Fibroblast of skin of scalp (primary cell): Measurements from ENCODE around the gene CASP1. TPM values are rescaled to one million over a fixed set of nuclear protein-coding genes. Genes with fewer than 3 reads are reported as not detected.
"Not testable (repeated sequence)": the region's sequence is repeated elsewhere in the genome, so short reads cannot be mapped to it uniquely, and the experiment has no call there.

Experiments
- DNase-seq: peaks from one replicate; pipeline ENCODE4 v3.0.0-alpha.2; 2013
- polyA plus RNA-seq, 2 experiments: library from polyadenylated mRNA; unstranded; fragments of 120-200 nt; gene quantifications; one replicate each; pipeline ENCODE4 v1.2.1, GENCODE V29; 2013; ENCODE audit not compliant: insufficient read length in 2 of 2

CASP1 gene
- 1.7 TPM for polyA plus RNA-seq (2013, experiment 1 of 2; ENCODE audit: insufficient read length)
- 3.4 TPM for polyA plus RNA-seq (2013, experiment 2 of 2; ENCODE audit: insufficient read length)

GRCh38 chr11:105034813-105035620 lies at the start of gene CASP1:
Gene CASP1 (minus strand): TSS chr11:105035144. CDS start chr11:105035113, 31 bp downstream.
- DNase-seq: peak; percentile 72

- DNase-seq: no peak
Observed at GRCh38 chr11:105081412-105082150, 46.6 kb upstream of the CASP1 start.

GRCh38 chr11:105080171-105080906 lies 45.4 kb upstream of the CASP1 start:
- not testable (repeated sequence) for DNase-seq

- no peak for DNase-seq
Observed at GRCh38 chr11:105078283-105078682, 43.3 kb upstream of the CASP1 start.

GRCh38 chr11:105077141-105077790 lies 42.3 kb upstream of the CASP1 start:
- DNase-seq: not testable (repeated sequence)

GRCh38 chr11:105074166-105074530 lies 39.2 kb upstream of the CASP1 start:
- no peak for DNase-seq

- no peak for DNase-seq
Observed at GRCh38 chr11:105073456-105074165, 38.7 kb upstream of the CASP1 start.

GRCh38 chr11:105072080-105072479 lies 37.1 kb upstream of the CASP1 start:
- not testable (repeated sequence) for DNase-seq

- no peak for DNase-seq
Observed at GRCh38 chr11:105071089-105071732, 36.3 kb upstream of the CASP1 start.

GRCh38 chr11:105070306-105070705 lies 35.4 kb upstream of the CASP1 start:
- no peak for DNase-seq

GRCh38 chr11:105069749-105070148 lies 34.8 kb upstream of the CASP1 start:
- not testable (repeated sequence) for DNase-seq

- DNase-seq: not testable (repeated sequence)
Observed at GRCh38 chr11:105063245-105063941, 28.4 kb upstream of the CASP1 start.

GRCh38 chr11:105057432-105057831 lies 22.5 kb upstream of the CASP1 start:
- no peak for DNase-seq

GRCh38 chr11:105056446-105056845 lies 21.5 kb upstream of the CASP1 start:
- DNase-seq: no peak

GRCh38 chr11:105054723-105055493 lies 20.0 kb upstream of the CASP1 start:
- DNase-seq: no peak

- no peak for DNase-seq
Observed at GRCh38 chr11:105052487-105052886, 17.5 kb upstream of the CASP1 start.

- no peak for DNase-seq
Observed at GRCh38 chr11:105051559-105051958, 16.6 kb upstream of the CASP1 start.

- no peak for DNase-seq
Observed at GRCh38 chr11:105049481-105049880, 14.5 kb upstream of the CASP1 start.

GRCh38 chr11:105046898-105047579 lies 12.1 kb upstream of the CASP1 start:
- DNase-seq: peak; percentile 99
